Measurements from ENCODE around the gene FARS2. TPM values are rescaled to one million over a fixed set of nuclear protein-coding genes. Genes with fewer than 3 reads are reported as not detected.

Gene FARS2
- total and polyA plus RNA-seq, 7 donors, result 10.6 to 17.5 (median 14.4) TPM

DNA sequence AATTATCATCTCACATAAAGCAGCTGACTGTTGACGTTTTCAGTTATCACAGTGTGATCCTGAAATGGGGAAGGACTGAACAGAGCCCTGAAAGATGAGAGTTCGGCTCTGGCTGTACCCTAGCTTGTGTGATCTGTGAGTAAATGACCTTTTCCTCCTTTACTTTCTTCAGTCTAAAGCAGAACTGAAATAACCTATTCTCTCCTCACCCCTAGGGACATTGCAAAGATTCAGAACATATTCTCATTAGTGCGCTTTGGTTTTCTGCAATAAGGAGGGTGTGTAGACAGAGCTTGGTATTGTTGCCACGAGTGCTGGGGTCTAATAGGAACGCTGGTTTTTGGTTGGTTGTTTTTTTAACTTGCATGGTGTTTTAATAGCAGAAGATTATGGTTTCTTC lies 16.7 kb downstream of the FARS2 start:
- WGBS, 3 donors, result 89 to 93% (median 89%) methylated on average over 5 of the region's 5 CpGs
- no peak overlapping the region for H3K4me3 ChIP-seq
- no peaks in the 10 kb centered on the region for H3K36me3 ChIP-seq (ENCODE audit: insufficient read depth in 1 of 2, low read depth in 1 of 2)
- ATAC-seq (no peak), DNase-seq (no peak)
- intact Hi-C loops (cut with DNase I), result no loop called here
- no peak overlapping the region for H3K27ac ChIP-seq
- H3K27me3 ChIP-seq (ENCODE audit: insufficient read depth in 3 of 3, low read length in 2 of 3), result no peaks in the 10 kb centered on the region
- TF ChIP-seq CTCF (IDR thresholded peaks at IDR 0.05), result no peak
- H3K9me3 ChIP-seq, result no peaks in the 10 kb centered on the region
- no peaks in the 10 kb centered on the region for H3K4me1 ChIP-seq

DNA sequence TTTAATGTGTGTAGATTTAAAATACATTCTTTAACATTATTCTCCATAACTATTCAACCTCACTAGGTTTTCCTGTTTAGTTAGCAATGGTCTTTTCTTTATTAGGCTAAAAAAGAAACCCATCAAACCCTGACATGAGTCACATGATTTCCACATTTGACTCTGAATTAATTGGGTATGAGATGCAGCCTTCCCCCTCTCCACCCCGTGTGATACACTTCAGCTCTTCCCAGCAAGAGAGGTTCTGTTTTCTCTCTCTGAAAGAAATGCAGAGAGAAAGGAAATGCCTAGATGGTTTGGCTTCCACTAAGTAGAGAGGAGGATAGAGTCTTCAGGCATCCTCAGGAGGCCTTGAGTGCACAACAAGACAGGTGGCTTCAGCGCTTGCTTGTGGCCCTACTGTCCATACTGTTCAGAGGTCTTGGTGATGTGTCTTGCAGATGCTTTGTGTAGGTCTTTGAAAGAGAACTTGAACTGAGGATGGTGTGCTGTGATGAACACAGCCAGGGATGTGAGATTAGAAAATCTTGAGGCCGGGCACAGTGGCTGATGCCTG lies 17.3 kb downstream of the FARS2 start:
- Histone ChIP-seq H3K27ac (no peak overlapping the region), H3K4me3 (no peak overlapping the region), H3K36me3 (ENCODE audit: insufficient read depth in 1 of 2, low read depth in 1 of 2) (no peaks in the 10 kb centered on the region), H3K4me1 (no peaks in the 10 kb centered on the region), H3K9me3 (no peaks in the 10 kb centered on the region), H3K27me3 (ENCODE audit: insufficient read depth in 3 of 3, low read length in 2 of 3) (no peaks in the 10 kb centered on the region)
- intact Hi-C loops (cut with DNase I), result no loop called here
- ATAC-seq (no peak), DNase-seq (no peak)
- 89 to 93% (median 90%) methylated on average over 3 of the region's 3 CpGs for WGBS, 3 donors
- TF ChIP-seq CTCF (IDR thresholded peaks at IDR 0.05), result no peak

DNA sequence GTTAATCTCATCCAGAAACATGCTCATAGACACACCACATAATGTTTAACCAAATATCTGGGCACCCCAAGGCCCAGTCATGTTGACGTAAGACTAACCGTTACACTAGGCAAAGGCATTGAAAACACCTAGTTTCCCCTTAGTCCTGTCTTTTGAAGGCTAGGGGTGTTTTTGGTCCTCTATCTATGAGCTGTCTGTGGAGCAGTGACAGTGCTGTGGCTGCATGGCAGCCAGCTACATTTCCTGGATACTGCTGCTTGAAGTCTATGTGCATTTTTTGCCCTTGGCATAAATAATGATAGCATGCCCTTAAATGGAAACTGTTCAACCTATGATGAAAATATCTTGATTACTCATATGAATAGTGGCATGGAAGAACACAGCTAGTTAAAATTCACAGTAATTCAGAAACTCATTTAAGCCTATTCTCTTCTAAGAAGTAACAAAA lies 18.6 kb downstream of the FARS2 start:
- TF ChIP-seq CTCF (IDR thresholded peaks at IDR 0.05), result no peak
- H3K36me3 ChIP-seq (ENCODE audit: insufficient read depth in 1 of 2, low read depth in 1 of 2), result no peaks in the 10 kb centered on the region
- ATAC-seq, result no peak
- intact Hi-C loops (cut with DNase I), result no loop called here
- DNase-seq, result no peak
- WGBS, 3 donors, result 98 to 99% (median 98%) methylated on average over 2 of the region's 2 CpGs
- no peaks in the 10 kb centered on the region for H3K9me3 ChIP-seq
- H3K4me1 ChIP-seq, result no peaks in the 10 kb centered on the region
- H3K27ac ChIP-seq, result no peak overlapping the region
- H3K4me3 ChIP-seq, result no peak overlapping the region
- H3K27me3 ChIP-seq (ENCODE audit: insufficient read depth in 3 of 3, low read length in 2 of 3), result no peaks in the 10 kb centered on the region

DNA sequence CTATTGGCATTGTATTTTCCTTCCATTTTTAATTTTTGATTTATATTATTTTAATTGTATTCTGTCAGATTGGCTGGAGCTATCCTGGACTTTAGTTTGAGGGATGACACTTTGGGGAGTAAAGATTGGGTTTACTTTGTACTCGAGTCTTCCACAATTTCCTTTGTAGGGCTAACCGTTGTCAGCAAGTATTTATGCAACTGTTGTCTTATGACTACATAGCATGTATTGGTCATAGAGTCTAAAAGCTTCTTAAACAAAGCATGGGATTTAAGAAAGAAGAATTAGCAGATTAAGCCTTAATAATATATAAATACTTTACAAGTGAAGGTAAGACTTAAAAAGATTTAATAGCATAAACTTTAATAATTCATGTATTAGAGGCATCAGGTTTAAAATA lies 19.6 kb downstream of the FARS2 start:
- no peak for TF ChIP-seq CTCF (IDR thresholded peaks at IDR 0.05)
- 78 to 84% (median 78%) methylated on average over 2 of the region's 2 CpGs for WGBS, 3 donors
- Histone ChIP-seq H3K9me3 (no peaks in the 10 kb centered on the region), H3K27me3 (ENCODE audit: insufficient read depth in 3 of 3, low read length in 2 of 3) (no peaks in the 10 kb centered on the region), H3K27ac (no peak overlapping the region), H3K4me1 (no peaks in the 10 kb centered on the region), H3K36me3 (ENCODE audit: insufficient read depth in 1 of 2, low read depth in 1 of 2) (no peaks in the 10 kb centered on the region), H3K4me3 (no peak overlapping the region)
- no peak for DNase-seq
- ATAC-seq, result no peak
- intact Hi-C loops (cut with DNase I), result no loop called here

DNA sequence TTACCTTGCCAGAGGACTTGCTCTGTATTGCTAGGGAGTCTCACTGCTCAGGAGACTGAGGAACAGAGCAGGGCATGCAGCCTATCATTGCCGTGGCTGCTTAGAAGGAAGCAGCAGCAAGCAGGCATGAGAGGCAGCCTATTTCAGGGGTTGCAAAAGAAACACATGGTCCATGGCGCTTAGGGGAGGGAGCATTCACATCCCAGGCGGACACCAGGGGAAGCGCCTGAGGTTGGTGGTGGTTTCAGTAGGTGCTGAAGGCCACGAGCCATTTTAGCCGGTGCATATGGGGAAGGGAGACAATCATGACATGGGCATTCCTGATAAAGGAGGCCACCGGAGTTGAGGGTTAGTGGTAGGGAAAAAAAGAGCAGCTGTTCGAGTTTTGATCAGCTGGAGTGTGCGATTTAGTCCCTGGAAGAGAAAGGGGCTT lies 20.9 kb downstream of the FARS2 start:
- intact Hi-C loops (cut with DNase I), result no loop called here
- 77 to 89% (median 81%) methylated on average over 9 of the region's 9 CpGs for WGBS, 3 donors
- H3K36me3 ChIP-seq (ENCODE audit: insufficient read depth in 1 of 2, low read depth in 1 of 2), result no peaks in the 10 kb centered on the region
- TF ChIP-seq CTCF (IDR thresholded peaks at IDR 0.05), result no peak
- H3K27ac ChIP-seq, result no peak overlapping the region
- no peaks in the 10 kb centered on the region for H3K27me3 ChIP-seq (ENCODE audit: insufficient read depth in 3 of 3, low read length in 2 of 3)
- ATAC-seq (no peak), DNase-seq (no peak)
- peaks cover 7% of the 10 kb centered on the region for H3K4me1 ChIP-seq
- no peak overlapping the region for H3K4me3 ChIP-seq
- H3K9me3 ChIP-seq, result no peaks in the 10 kb centered on the region
